ENCODE measurements around the gene ARPC2. TPM values are rescaled to one million over a fixed set of nuclear protein-coding genes. Genes with fewer than 3 reads are reported as not detected.
A peak's percentile ranks its signal among the peaks of the same experiment; 100 is the strongest.

The ARPC2 gene
- total and polyA plus RNA-seq, 8 donors, result 229 to 452 (median 256) TPM

- Histone ChIP-seq H3K27ac (no peak overlapping the region), H3K4me3 (no peak overlapping the region), H3K4me1 (peaks cover 20 to 69% of the 10 kb centered on the region in 2 donors), H3K9me3 (no peaks in the 10 kb centered on the region), H3K27me3 (no peaks in the 10 kb centered on the region), H3K36me3 (peaks cover 0 to 50% of the 10 kb centered on the region in 2 donors)
- intact Hi-C loops (cut with DNase I), result loop anchor here in 1 of 2 donors (5.0 kb wide), 1 partner anchor 80 kb away; no protein-coding TSS in a partner anchor
- ATAC-seq (no peak), DNase-seq (no peak)
- no peak for TF ChIP-seq CTCF (IDR thresholded peaks at IDR 0.05)
Observed at GRCh38 chr2:218262237-218262600, 45.2 kb downstream of the ARPC2 start.

GRCh38 chr2:218262631-218263586 is 45.9 kb downstream of the ARPC2 start:
- Histone ChIP-seq H3K9me3 (no peaks in the 10 kb centered on the region), H3K4me1 (peaks cover 20 to 66% of the 10 kb centered on the region in 2 donors), H3K27me3 (no peaks in the 10 kb centered on the region), H3K36me3 (peaks cover 0 to 56% of the 10 kb centered on the region in 2 donors), H3K4me3 (no peak overlapping the region), H3K27ac (peak overlapping the region in 1 of 2 donors; percentile 53)
- intact Hi-C loops (cut with DNase I), result loop anchor here in 1 of 2 donors (5.0 kb wide), 1 partner anchor 81 kb away; no protein-coding TSS in a partner anchor
- DNase-seq, result peak in 1 of 4 donors; percentile 27
- TF ChIP-seq CTCF (IDR thresholded peaks at IDR 0.05), result no peak
- no peak for ATAC-seq

- H3K4me1 ChIP-seq, result peaks cover 17 to 68% of the 10 kb centered on the region in 2 donors
- ATAC-seq (no peak), DNase-seq (peak in 1 of 4 donors; percentile 32)
- intact Hi-C loops (cut with DNase I), result loop anchor here in 1 of 2 donors (5.0 kb wide), 1 partner anchor 82 kb away; no protein-coding TSS in a partner anchor
- no peaks in the 10 kb centered on the region for H3K9me3 ChIP-seq
- H3K27ac ChIP-seq, result peak overlapping the region in 1 of 2 donors; percentile 53
- peaks cover 0 to 57% of the 10 kb centered on the region in 2 donors for H3K36me3 ChIP-seq
- H3K27me3 ChIP-seq, result no peaks in the 10 kb centered on the region
- no peak overlapping the region for H3K4me3 ChIP-seq
- no peak for TF ChIP-seq CTCF (IDR thresholded peaks at IDR 0.05)
Observed at GRCh38 chr2:218263817-218264641, 47.0 kb downstream of the ARPC2 start.

GRCh38 chr2:218264773-218265561 is 48.0 kb downstream of the ARPC2 start:
- peaks cover 10 to 63% of the 10 kb centered on the region in 2 donors for H3K4me1 ChIP-seq
- intact Hi-C loops (cut with DNase I), result loop anchor here in 1 of 2 donors (5.0 kb wide), 1 partner anchor 83 kb away; no protein-coding TSS in a partner anchor
- no peaks in the 10 kb centered on the region for H3K27me3 ChIP-seq
- peak in 1 of 4 donors; percentile 30 for DNase-seq
- H3K4me3 ChIP-seq, result no peak overlapping the region
- peak overlapping the region in 1 of 2 donors; percentile 53 for H3K27ac ChIP-seq
- no peak for ATAC-seq
- peaks cover 0 to 57% of the 10 kb centered on the region in 2 donors for H3K36me3 ChIP-seq
- TF ChIP-seq CTCF (IDR thresholded peaks at IDR 0.05), result no peak
- H3K9me3 ChIP-seq, result no peaks in the 10 kb centered on the region
